Stimulated activated CD4-positive, alpha-beta T cell treated with anti-CD3 and anti-CD28 coated beads, Interleukin-1b, Interleukin-23, amount 100 ng/mL, for 4 hours (primary cell): ENCODE results near the gene GNB4.

ENCODE experiments used
- DNase-seq, 2 donors: peaks; one replicate each; pipeline ENCODE4 v3.0.0-alpha.2; 2020; ENCODE audit warnings: low read depth in 2 of 2

GNB4 gene

DNA sequence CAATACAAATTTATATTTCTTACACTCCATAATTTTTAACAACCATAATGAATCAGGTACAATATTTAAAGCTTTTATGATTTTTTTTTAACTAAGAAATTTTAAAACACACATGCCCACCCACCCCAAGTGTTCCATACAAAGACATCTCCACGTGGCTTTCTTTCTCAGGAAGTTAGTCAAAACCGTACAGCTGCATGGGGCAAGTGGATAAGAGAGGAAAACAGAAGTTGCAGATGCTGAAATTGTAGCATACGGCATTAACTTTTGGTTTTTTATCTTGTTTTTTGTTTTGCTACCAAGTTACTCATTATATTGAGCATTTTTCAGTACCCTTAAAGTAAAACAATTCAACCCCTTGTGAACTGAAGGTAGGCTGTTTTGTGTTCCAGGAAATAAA, 14.8 kb downstream of the GNB4 start:
- DNase-seq = no peak

DNA sequence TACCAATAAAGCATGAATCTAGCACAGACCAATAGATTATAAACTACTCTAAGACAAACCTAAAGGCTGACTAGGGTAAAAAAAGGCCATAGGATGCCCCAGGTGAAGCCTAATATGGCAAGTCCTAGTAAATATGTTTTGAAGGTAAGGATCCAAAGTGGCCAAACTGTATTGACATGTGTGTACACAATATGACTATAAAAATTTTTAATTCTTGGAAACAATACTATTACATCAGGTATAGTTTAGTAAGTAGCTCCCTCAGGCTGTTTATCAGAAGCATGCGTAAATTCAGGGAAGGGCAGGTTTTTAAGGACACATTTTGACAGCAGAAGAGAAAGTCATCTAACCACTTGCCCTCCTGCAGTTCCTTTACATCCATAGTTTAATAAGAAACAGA, 18.8 kb downstream of the GNB4 start:
- DNase-seq = no peak

DNA sequence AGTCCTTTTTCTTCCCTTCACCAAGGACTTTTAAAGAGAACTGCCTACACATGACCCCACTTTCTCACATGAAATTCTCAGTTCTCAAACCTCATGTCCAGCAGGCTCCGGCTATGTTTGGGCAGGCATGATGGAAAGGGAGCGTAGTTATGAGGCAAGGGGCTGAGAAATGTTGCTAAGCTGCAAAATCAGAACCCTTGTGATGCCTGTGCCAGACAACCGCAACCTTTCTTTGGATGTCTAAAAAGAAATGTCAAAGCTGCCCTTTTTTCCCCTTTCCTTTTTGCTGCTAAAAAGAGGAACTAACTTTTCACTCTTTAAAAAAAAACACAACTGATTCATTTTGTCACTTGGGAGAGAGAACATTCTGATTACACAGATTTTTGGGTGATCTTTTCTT, 19.2 kb downstream of the GNB4 start:
- no peak for DNase-seq

- DNase-seq = no peak
Measured at GRCh38 chr3:179430277-179430870, 20.9 kb downstream of the GNB4 start.

DNA sequence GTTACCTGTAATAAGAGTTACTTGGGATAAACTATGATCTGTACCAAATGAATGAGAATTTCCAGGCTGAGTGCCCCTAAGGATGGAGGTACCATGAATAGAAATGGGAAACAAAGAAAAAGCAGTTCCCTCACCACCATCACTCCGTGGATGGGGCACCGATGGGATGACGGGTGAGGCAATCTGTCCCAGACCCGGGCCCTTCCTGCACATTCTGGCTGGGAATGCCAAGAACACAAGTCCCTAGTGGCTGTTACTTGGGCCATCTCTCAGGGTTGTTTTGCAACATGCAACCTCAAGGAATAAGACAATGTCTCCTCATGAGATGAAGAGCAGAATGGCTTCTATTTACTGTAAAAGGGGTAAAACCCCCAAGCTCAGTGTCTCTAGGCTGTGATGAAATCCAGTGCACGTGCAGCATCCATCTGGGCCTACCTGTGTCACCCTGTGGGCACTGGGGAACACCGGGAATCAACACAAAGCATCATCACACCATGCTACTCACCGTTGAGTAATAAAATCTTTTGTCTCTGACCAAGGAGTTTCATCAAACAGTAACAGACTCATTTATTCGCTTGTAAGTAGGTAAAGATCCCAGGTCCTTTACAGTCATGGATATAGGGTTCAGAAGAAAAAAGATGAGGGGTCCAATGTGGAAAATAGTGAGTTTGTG, 22.3 kb downstream of the GNB4 start:
- no peak for DNase-seq

GRCh38 chr3:179425075-179425474, 26.2 kb downstream of the GNB4 start:
- DNase-seq = no peak

- DNase-seq = no peak
Measured at GRCh38 chr3:179421500-179421899, 29.8 kb downstream of the GNB4 start.

DNA sequence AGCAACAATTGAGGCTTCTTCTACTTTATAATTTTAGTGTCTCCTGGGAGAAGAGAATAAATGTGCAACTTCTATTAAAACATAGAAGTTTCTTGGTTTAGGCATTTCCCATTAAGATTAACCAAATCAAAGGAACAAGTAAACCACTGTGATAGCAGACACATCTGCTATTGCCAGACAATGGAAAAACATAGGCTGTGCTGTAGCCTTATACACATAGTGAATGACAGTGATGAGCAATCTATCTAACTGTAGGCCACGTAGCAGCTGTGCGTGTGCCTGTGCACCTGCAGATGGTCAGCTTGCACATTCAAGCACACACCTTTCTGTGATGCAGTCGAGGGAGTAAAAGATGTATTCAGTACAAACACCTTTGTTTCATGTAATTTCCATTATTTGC, 32.7 kb downstream of the GNB4 start:
- no peak for DNase-seq

DNA sequence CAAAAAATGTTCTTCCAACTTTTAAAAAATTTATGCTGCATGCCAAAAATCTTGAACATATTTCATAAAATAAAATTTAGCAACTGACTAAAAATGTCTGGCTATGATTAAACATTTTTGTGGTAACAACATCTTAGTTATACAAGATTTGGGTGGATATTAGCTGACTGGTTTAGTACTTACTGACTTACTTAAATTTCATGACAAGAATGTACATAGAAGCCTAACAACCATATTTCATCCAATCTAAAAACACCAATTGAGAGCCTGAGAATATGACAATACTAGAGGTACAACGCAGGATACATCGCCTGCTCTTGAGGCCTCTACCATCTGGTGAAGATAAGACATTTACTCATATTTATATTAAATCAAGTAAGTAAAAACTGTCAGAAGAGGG, 34.6 kb downstream of the GNB4 start:
- no peak for DNase-seq

GRCh38 chr3:179415377-179415776, 35.9 kb downstream of the GNB4 start:
- no peak for DNase-seq

DNA sequence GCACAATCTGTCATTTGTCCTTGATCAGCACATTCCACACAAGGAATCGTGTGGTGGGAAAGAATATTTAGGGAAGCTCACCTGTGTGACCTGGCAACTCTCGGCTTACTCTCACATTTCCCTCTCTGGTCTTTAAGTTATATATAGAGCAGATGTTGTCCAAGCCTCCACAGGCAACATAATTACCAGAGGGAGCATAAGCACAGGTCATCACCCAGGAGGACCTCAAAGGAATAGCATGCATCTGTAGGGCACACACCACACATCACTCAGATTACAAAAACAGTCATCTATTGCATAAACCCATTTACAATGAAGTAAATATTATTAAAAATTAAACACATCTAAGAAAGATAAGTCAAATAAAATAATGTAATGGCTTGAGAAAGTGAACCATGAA, 36.5 kb downstream of the GNB4 start:
- DNase-seq = no peak

DNA sequence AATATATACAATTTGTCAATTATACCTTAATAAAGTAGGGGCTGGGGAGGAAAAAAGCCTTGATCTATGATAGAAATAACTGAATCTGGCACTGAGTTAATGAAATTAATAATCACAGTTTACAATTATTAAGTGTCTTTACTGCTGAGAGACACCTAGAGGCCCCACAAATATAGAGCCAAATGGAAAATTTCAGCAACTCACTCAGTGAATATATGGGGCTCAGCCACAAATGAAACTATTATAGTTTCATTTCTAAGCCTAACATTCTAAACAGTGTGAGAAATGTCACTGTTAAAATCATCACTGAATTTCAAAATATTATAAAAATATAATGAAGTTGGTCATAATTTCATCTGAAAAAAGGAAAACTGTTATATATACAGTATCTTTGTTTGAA, 40.3 kb downstream of the GNB4 start:
- no peak for DNase-seq

GRCh38 chr3:179410331-179410730, 40.9 kb downstream of the GNB4 start:
- no peak for DNase-seq

GRCh38 chr3:179404307-179404706, 47.0 kb downstream of the GNB4 start:
- DNase-seq = no peak

GRCh38 chr3:179402963-179403362, 48.3 kb downstream of the GNB4 start:
- DNase-seq = no peak

- no peak for DNase-seq
Measured at GRCh38 chr3:179401561-179401960, 49.7 kb downstream of the GNB4 start.

DNA sequence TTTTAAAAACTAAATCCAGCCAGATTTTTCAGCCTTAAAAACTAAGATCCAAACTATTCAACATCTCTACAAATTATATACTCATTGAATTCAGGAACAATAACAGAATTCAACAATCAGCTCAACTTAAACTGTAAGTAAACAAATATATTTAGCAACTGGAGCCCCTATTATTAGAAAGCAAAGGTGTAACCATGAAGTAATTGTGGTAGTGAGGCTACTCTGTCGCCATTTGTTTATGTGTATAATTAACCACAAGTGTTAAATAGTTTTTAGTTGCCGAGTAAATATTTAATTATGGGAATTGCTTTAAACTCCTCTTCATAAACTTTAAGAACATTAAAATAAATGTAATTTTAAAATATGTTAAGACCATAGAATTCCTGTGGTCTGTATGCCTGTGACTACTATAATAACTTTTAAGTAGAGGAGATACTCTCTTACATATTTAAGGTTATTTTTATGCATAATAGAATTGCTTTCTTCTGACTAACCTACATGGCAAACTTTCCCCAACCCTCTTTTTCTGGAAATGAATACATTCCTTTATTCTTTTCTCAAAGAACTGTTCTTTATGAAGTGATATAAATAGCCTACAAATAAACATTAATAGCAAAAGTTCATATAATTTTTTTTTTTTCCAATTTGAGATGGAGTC, 52.6 kb downstream of the GNB4 start:
- no peak for DNase-seq

DNA sequence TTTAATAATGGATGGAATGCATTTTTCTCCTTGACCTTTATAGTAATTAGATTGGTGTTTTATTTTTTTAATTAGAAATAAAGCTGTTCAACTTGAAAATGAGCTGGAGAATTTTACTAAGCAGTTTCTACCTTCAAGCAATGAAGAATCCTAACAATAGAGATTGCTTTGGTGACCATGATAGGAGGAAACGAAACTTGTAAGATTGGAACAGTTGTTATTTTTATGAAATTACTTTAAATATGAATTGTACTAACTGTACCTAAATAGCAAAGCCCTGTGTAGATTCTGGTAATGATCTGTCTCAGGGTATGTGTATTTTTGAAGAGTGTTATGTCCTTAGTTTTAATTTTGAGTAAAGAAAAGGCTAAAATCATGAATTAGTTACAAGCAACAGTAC, 59.4 kb downstream of the GNB4 start:
- no peak for DNase-seq

DNA sequence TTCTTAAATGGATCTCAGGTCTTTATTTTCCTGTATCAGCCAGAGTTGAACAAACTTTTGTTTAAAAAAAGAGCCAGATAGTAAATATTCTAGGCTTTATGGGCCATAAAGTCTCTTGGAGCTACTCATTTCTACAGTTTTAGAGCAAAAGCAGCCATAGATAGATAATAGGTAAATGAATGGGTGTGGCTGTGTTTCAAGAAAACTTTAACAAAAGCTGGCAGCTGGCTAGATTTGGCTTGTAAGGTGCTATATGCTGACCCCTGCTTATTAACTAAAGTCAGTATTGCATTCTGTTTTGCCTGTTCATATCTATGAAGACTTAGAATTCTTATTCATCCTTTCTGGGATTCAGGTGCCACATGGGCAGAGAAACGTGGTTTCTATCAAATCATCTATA, 74.8 kb downstream of the GNB4 start:
- DNase-seq = no peak

DNA sequence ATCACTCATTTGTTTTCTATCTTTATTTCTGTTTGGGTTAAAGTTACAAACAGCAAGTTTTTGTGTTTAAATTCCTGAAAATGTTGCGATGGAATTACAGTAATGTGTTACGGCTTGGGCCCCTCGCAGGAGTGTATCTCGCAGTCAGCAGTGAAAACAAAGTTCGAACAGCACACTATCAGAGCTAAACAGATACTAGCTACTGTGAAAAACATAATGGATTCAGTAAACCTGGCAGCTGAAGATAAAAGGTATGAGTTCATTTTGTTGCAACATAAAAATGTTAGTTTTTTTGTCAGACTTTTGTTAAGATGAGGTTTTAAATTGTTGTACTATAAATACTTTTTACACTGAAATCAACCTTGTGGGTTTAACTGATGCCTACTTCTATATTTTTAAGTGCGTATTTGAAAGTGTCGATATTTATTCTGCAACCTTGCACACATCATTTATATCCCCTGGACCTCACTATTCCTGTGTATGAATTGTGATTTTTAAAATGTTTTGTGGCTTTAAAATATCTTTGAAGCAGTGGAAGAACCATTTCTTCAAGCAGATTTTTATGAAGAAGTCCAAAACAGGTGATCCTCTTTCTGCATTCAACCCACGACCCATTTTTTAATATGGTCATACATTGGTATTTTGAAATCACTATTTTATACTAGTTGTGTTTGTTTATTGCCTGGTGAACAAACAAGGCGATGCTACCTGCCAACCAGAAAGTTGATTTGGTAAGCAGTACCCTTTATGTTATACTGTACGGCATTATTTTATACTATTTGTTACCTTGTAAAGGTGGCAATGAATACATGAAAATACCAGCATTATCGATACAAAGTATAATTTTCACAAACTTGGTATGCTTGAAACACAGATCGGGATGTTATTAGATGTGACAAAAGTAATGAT, 75.9 kb downstream of the GNB4 start:
- DNase-seq = no peak

DNA sequence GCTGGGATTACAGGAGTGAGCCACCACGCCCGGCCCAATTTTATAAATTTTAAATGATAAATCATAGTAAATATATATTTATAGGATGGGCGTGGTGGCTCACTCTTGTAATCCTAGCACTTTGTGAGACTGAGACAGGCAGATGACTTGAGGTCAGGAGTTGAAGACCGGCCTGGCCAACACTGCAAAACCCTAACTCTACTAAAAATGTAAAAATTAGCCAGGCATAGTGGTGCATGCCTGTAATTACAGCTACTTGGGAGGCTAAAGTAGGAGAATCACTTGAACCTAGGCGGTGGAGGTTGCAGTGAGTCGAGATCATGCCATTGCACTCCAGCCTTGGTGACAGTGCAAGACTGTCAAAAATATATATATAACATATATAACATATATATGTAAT, 77.3 kb downstream of the GNB4 start:
- DNase-seq = no peak

GRCh38 chr3:179369621-179370020, 81.6 kb downstream of the GNB4 start:
- no peak for DNase-seq
